Stimulated activated CD4-positive, alpha-beta T cell treated with anti-CD3 and anti-CD28 coated beads, Interleukin-4, amount 100 ng/mL, for 4 hours (primary cell): ENCODE data around the gene IPMK.

ENCODE experiments used
- DNase-seq, 2 experiments: peaks; one replicate each; pipeline ENCODE4 v3.0.0-alpha.2; 2020

The IPMK gene

GRCh38 chr10:58143944-58144343 lies 123.8 kb downstream of the IPMK start:
- no peak for DNase-seq
